ENCODE results near the gene MMP24.
A peak's percentile ranks its signal among the peaks of the same experiment; 100 is the strongest.

Gene MMP24

DNA sequence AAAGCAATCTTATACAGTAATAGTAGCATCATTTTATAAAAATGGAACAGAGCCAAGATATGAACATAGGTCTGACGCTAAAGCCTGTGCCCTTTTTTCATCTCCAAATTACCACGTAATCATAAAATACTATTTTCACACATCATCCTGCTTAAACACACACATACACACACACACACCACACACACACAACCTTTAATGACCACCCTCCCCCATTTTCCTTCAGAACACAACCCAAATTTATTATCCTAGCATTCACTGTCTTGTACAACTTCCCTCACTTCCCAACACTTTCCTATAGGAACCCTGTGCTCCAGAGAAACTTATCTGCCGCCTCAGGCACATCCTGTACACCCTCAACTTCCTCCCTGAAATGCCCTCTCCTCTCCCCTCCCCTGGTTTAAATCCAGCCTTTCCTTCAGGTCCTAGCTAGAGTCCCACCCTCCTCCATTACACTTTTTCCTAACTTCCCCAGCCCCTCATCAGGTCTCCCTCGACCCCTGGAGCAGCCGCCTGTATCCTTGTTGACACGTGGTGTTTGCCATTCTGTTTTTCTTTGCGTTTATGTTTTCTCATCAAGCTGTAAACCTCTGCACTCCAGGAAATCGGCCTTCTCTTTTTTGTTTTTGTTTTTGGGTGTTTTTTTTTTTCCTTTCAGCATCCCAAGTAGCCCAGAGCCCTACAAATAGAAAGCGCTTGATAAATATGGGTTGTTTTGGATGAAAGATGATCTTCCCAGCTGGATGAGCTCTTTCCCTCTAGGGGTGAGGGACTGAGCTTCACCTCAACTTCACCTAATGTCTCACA lies 968 bp upstream of the MMP24 start:
- Histone ChIP-seq H3K36me3 (ENCODE audit: control insufficient read depth in 1 of 2, insufficient read depth in 2 of 2, low read length in 2 of 2) (peaks cover 0 to under 1% of the 10 kb centered on the region in 2 donors), H3K9me3 (ENCODE audit: control insufficient read depth in 1 of 2, low read length in 2 of 2) (no peaks in the 10 kb centered on the region), H3K4me1 (ENCODE audit: control insufficient read depth in 1 of 2, insufficient read depth in 2 of 2, low read length in 2 of 2) (peaks cover 0 to 6% of the 10 kb centered on the region in 2 donors), H3K27me3 (ENCODE audit: low read depth, low read length) (peaks cover 5% of the 10 kb centered on the region), H3K4me3 (ENCODE audit: low read depth in 1 of 2, low read length in 2 of 2) (no peak overlapping the region), H3K27ac (ENCODE audit: low read length) (no peak overlapping the region)

DNA sequence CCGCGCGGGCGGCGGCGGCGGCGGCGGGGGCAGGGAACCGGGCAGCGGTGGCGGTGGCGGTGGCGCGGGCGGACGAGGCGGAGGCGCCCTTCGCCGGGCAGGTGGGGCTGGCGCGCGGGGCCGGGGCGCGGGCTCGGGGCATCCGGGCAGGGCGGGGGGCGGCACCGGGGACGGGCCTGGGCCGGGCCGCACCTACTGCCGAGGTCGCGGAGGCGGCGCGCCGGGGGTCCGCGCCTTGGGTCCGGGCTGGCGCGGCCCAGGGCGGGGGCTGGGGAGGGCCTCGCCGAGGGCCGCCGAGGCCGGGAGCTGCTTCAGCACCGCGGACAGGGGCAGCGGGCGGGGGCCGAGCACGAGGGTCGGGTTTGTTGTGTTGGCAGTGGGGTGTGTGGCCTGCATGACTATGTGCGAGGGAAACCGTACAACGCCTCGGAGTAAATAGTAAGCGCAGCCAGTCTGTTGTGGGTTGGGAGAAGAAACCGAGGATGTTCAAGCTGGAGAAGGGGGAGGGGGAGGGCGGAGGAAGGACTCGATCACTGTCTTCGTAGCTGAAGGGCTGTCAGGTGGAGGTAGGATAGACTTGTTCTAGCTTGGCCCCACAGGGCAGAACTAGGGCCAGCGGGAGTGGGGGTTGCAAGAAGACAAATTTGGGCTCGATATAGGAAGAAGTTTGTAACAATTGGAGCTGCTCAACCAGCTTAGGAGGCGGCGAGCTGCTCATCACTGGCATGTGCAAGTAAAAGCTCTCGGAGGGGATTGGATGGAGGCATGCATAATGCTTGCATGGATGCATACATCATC lies 593 bp downstream of the MMP24 start:
- Histone ChIP-seq H3K4me3 (ENCODE audit: low read depth in 1 of 2, low read length in 2 of 2) (peak overlapping the region in 1 of 2 donors; percentile 47), H3K27ac (ENCODE audit: low read length) (no peak overlapping the region), H3K27me3 (ENCODE audit: low read depth, low read length) (peaks cover 5% of the 10 kb centered on the region), H3K36me3 (ENCODE audit: control insufficient read depth in 1 of 2, insufficient read depth in 2 of 2, low read length in 2 of 2) (peaks cover 0 to 3% of the 10 kb centered on the region in 2 donors), H3K4me1 (ENCODE audit: control insufficient read depth in 1 of 2, insufficient read depth in 2 of 2, low read length in 2 of 2) (peaks cover 0 to 6% of the 10 kb centered on the region in 2 donors), H3K9me3 (ENCODE audit: control insufficient read depth in 1 of 2, low read length in 2 of 2) (no peaks in the 10 kb centered on the region)

DNA sequence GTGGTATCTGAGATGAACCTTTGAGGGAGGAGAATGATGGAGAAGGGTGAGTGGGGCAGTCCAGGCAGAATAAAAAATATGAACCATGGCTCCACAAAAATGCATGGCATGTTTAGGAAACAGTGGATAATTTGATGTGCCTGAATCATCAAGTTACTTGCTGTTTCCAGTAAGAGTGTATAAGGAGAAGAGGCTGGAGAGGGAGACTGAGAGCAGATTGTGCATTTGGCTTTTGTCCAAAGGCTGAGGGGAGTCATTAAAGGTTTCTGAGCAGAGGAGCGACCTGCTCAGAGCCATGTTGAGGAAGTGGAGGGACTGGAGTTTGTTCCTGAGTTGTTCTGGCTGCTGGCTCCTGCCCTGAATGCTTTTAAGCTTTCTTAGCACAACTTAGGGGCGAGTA lies 6.1 kb downstream of the MMP24 start:
- Histone ChIP-seq H3K4me3 (ENCODE audit: low read depth in 1 of 2, low read length in 2 of 2) (no peak overlapping the region), H3K27me3 (ENCODE audit: low read depth, low read length) (no peaks in the 10 kb centered on the region)

DNA sequence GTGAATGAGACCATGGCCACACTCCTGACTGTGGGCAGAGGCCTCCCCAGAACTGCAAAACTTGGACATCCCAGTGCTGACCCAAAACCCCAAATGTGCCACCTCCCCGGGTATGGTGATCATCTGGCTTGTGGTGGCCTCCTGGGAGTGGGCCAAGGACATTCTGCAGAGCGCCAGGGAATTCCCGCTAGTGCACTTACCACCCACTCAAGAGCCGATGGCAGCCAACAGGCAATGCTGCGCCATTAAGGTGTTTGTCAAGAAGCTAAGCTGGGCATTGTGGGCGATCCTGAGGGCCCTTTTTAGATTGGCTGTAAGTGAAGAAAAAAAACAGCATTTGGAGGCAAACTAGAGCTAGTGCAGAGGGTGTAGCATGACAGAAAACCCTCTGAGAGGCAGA lies 9.4 kb downstream of the MMP24 start:
- H3K4me3 ChIP-seq (ENCODE audit: low read depth in 1 of 2, low read length in 2 of 2) = no peak overlapping the region
- no peaks in the 10 kb centered on the region for H3K9me3 ChIP-seq (ENCODE audit: control insufficient read depth in 1 of 2, low read length in 2 of 2)
- no peaks in the 10 kb centered on the region for H3K4me1 ChIP-seq (ENCODE audit: control insufficient read depth in 1 of 2, insufficient read depth in 2 of 2, low read length in 2 of 2)
- peaks cover 0 to 14% of the 10 kb centered on the region in 2 donors for H3K36me3 ChIP-seq (ENCODE audit: control insufficient read depth in 1 of 2, insufficient read depth in 2 of 2, low read length in 2 of 2)
- H3K27ac ChIP-seq (ENCODE audit: low read length) = no peak overlapping the region
- H3K27me3 ChIP-seq (ENCODE audit: low read depth, low read length) = no peaks in the 10 kb centered on the region

More for the DNA sequence above, 6.1 kb downstream of the MMP24 start:
- no peak overlapping the region for H3K27ac ChIP-seq (ENCODE audit: low read length)
- H3K4me1 ChIP-seq (ENCODE audit: control insufficient read depth in 1 of 2, insufficient read depth in 2 of 2, low read length in 2 of 2) = peaks cover 0 to under 1% of the 10 kb centered on the region in 2 donors
- H3K9me3 ChIP-seq (ENCODE audit: control insufficient read depth in 1 of 2, low read length in 2 of 2) = no peaks in the 10 kb centered on the region
- H3K36me3 ChIP-seq (ENCODE audit: control insufficient read depth in 1 of 2, insufficient read depth in 2 of 2, low read length in 2 of 2) = peaks cover 0 to 17% of the 10 kb centered on the region in 2 donors

DNA sequence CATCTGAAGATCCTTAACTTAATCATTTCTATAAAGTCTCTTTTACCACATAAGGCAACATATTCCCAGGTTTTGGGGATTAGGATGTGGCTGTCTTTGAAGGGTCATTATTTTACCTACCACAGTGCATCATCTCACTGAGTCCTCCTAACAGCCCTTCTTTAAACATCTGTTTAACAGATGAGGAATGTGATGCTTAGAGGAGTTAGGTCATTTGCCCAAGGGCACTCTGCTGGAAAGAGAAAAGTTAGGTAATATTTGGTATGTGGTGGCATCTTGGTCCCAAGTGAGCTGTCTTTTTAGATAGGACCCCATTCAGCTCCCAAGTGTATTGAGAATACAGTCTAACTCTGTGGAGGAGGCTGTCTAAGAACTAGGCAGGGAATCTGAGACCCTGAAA lies 11.0 kb downstream of the MMP24 start:
- no peaks in the 10 kb centered on the region for H3K27me3 ChIP-seq (ENCODE audit: low read depth, low read length)
- no peaks in the 10 kb centered on the region for H3K9me3 ChIP-seq (ENCODE audit: control insufficient read depth in 1 of 2, low read length in 2 of 2)
- peaks cover 0 to 14% of the 10 kb centered on the region in 2 donors for H3K36me3 ChIP-seq (ENCODE audit: control insufficient read depth in 1 of 2, insufficient read depth in 2 of 2, low read length in 2 of 2)
- no peaks in the 10 kb centered on the region for H3K4me1 ChIP-seq (ENCODE audit: control insufficient read depth in 1 of 2, insufficient read depth in 2 of 2, low read length in 2 of 2)
- H3K27ac ChIP-seq (ENCODE audit: low read length) = no peak overlapping the region
- H3K4me3 ChIP-seq (ENCODE audit: low read depth in 1 of 2, low read length in 2 of 2) = no peak overlapping the region

DNA sequence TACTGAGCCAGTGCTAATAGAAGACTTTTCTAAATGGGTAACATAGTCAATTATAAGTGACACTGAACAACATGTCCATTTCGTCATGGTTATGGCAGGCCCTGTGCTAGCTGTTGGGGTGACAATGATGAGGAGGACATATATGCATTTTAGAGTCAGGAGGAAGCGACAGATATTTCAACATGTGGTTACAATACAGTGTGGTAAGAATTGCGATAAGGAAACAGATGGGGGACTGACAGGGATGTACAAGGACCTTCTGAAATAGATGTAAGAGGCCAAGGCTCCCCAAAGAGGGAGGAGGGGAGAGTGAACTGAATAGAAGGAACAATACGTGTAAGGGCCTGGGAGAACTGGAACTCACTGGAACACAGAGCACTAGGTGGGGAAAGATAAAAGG lies 11.7 kb downstream of the MMP24 start:
- Histone ChIP-seq H3K9me3 (ENCODE audit: control insufficient read depth in 1 of 2, low read length in 2 of 2) (no peaks in the 10 kb centered on the region), H3K36me3 (ENCODE audit: control insufficient read depth in 1 of 2, insufficient read depth in 2 of 2, low read length in 2 of 2) (peaks cover 0 to 14% of the 10 kb centered on the region in 2 donors), H3K27ac (ENCODE audit: low read length) (no peak overlapping the region), H3K4me3 (ENCODE audit: low read depth in 1 of 2, low read length in 2 of 2) (no peak overlapping the region), H3K4me1 (ENCODE audit: control insufficient read depth in 1 of 2, insufficient read depth in 2 of 2, low read length in 2 of 2) (no peaks in the 10 kb centered on the region), H3K27me3 (ENCODE audit: low read depth, low read length) (no peaks in the 10 kb centered on the region)

DNA sequence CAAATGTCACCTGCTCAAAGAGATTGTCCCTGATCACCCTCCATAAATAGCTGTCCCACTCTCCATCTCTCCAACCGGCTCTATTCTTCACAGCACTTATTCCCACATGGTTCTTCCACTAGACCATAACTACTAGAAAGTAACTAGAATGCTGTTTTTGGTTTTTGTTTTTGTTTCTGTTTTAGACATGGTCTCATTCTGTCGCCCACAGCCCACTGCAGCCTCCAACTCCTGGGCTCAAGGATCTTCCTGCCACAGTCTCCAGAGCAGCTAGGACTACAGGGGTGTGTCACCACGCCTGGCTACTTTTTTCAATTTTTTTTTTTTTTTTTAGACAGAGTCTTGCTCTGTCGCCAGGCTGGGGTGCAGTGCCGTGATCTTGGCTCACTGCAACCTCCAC lies 12.2 kb downstream of the MMP24 start:
- no peaks in the 10 kb centered on the region for H3K9me3 ChIP-seq (ENCODE audit: control insufficient read depth in 1 of 2, low read length in 2 of 2)

DNA sequence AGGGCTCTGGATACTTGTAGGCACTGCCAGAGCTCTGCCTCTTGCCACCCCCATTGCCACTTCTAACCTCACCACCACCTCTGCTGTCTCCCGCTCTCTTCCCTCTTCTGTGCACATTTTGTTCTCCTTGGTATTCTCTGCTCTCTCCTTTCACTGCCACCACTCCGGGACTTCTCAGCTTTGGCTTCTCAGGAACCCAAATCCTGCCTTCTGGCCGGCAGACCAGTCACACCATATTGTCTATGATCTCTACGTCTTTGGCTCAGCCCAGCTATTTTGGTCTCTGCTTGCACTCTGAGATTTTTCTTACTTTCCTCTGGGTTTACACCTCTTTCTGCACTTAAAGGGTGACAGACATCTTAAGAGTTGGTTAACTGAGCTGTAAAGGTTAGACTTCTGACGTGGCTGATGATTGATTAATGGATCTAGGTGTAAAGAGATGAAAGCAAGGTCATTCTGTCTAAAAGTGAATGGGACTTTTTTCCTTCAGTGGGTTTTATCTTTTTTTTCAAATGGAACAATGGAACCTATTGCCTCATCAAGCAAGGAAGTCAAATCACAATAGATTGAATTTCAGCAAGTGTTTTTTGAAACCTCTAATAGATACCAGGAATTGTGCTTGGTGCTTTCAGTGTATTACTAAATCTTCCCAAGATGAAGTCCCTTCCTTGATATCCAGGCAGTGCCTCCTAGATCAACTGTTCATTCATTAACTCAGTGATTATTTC lies 13.8 kb downstream of the MMP24 start:
- no peak overlapping the region for H3K27ac ChIP-seq (ENCODE audit: low read length)
- no peaks in the 10 kb centered on the region for H3K9me3 ChIP-seq (ENCODE audit: control insufficient read depth in 1 of 2, low read length in 2 of 2)
- H3K4me1 ChIP-seq (ENCODE audit: control insufficient read depth in 1 of 2, insufficient read depth in 2 of 2, low read length in 2 of 2) = no peaks in the 10 kb centered on the region
- H3K36me3 ChIP-seq (ENCODE audit: control insufficient read depth in 1 of 2, insufficient read depth in 2 of 2, low read length in 2 of 2) = peaks cover 0 to 6% of the 10 kb centered on the region in 2 donors
- no peaks in the 10 kb centered on the region for H3K27me3 ChIP-seq (ENCODE audit: low read depth, low read length)
- H3K4me3 ChIP-seq (ENCODE audit: low read depth in 1 of 2, low read length in 2 of 2) = no peak overlapping the region

More for the DNA sequence above, 12.2 kb downstream of the MMP24 start:
- H3K27ac ChIP-seq (ENCODE audit: low read length) = no peak overlapping the region
- no peaks in the 10 kb centered on the region for H3K27me3 ChIP-seq (ENCODE audit: low read depth, low read length)
- H3K4me3 ChIP-seq (ENCODE audit: low read depth in 1 of 2, low read length in 2 of 2) = no peak overlapping the region
- peaks cover 0 to 14% of the 10 kb centered on the region in 2 donors for H3K36me3 ChIP-seq (ENCODE audit: control insufficient read depth in 1 of 2, insufficient read depth in 2 of 2, low read length in 2 of 2)
- H3K4me1 ChIP-seq (ENCODE audit: control insufficient read depth in 1 of 2, insufficient read depth in 2 of 2, low read length in 2 of 2) = no peaks in the 10 kb centered on the region

DNA sequence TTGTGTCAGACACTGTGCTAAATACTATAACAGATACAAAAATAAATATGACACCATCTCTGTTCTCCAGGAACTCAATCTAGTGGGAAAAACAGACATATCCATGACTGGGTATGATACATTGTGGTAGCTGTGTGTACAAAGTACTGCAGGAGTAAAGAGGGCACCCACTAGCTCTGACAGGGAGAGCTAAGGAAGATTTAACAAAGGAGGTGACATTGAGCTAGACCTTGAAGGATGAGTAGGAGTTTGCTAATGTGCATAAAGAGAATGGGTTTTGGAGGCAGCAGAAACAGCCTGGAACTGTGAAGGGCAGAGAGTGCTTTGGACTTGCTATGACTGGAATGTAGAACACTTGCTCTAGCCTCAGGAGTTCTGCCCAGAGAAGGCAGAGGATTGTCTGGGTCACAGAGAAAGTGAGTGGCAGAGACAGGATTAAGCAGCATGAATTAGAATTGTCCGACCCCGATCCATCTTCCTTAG lies 14.4 kb downstream of the MMP24 start:
- Histone ChIP-seq H3K36me3 (ENCODE audit: control insufficient read depth in 1 of 2, insufficient read depth in 2 of 2, low read length in 2 of 2) (peaks cover 0 to 6% of the 10 kb centered on the region in 2 donors), H3K27ac (ENCODE audit: low read length) (no peak overlapping the region), H3K27me3 (ENCODE audit: low read depth, low read length) (no peaks in the 10 kb centered on the region), H3K4me1 (ENCODE audit: control insufficient read depth in 1 of 2, insufficient read depth in 2 of 2, low read length in 2 of 2) (no peaks in the 10 kb centered on the region), H3K4me3 (ENCODE audit: low read depth in 1 of 2, low read length in 2 of 2) (no peak overlapping the region), H3K9me3 (ENCODE audit: control insufficient read depth in 1 of 2, low read length in 2 of 2) (no peaks in the 10 kb centered on the region)

DNA sequence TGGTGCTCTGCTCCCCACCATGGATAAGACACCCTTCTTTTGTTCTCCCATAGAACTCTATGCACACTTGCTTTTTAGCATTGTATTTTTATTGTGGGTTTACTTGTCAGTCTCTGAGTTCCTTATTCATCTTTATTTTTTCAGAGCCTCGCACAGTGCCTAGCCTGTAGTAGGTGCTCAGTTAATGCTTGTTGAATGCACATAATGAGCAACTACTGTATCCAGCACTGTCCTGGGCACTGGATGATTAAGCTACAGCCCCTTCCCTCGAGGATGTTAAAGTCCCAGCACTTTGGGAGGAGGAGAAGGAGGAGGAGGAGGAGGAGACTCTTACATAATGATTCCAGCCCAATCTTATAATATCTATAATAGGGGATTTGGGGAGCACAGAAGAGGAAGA lies 16.8 kb downstream of the MMP24 start:
- no peaks in the 10 kb centered on the region for H3K27me3 ChIP-seq (ENCODE audit: low read depth, low read length)
- H3K4me3 ChIP-seq (ENCODE audit: low read depth in 1 of 2, low read length in 2 of 2) = no peak overlapping the region
- H3K27ac ChIP-seq (ENCODE audit: low read length) = no peak overlapping the region
- no peaks in the 10 kb centered on the region for H3K4me1 ChIP-seq (ENCODE audit: control insufficient read depth in 1 of 2, insufficient read depth in 2 of 2, low read length in 2 of 2)
- H3K9me3 ChIP-seq (ENCODE audit: control insufficient read depth in 1 of 2, low read length in 2 of 2) = no peaks in the 10 kb centered on the region
- H3K36me3 ChIP-seq (ENCODE audit: control insufficient read depth in 1 of 2, insufficient read depth in 2 of 2, low read length in 2 of 2) = peaks cover 0 to 6% of the 10 kb centered on the region in 2 donors

DNA sequence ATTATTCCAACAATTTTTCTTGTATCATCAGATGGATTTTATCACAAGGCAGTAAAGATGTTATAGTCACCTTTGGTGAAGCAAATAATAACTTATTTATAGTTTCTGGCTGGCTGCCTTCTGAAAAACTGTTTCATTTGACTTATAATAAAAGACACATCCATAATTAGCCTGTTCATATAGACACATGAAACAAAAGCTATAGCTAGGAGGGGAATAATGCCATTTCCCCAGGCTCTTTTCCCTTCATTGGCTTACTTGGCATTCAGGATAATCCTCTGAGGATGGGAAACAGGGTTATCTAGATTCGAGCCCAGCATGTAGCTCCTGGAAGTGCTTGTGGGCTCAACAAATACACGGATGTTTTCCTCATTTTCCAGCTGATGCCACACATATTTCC lies 17.5 kb downstream of the MMP24 start:
- no peaks in the 10 kb centered on the region for H3K9me3 ChIP-seq (ENCODE audit: control insufficient read depth in 1 of 2, low read length in 2 of 2)
- H3K4me3 ChIP-seq (ENCODE audit: low read depth in 1 of 2, low read length in 2 of 2) = no peak overlapping the region
- peaks cover 0 to 6% of the 10 kb centered on the region in 2 donors for H3K36me3 ChIP-seq (ENCODE audit: control insufficient read depth in 1 of 2, insufficient read depth in 2 of 2, low read length in 2 of 2)
- no peaks in the 10 kb centered on the region for H3K4me1 ChIP-seq (ENCODE audit: control insufficient read depth in 1 of 2, insufficient read depth in 2 of 2, low read length in 2 of 2)
- H3K27me3 ChIP-seq (ENCODE audit: low read depth, low read length) = no peaks in the 10 kb centered on the region
- no peak overlapping the region for H3K27ac ChIP-seq (ENCODE audit: low read length)

Data from muscle layer of duodenum (tissue), 2 donors.